ENCODE results near the gene SPINK5.

The SPINK5 gene

GRCh38 chr5:148090146-148090772 is 26.5 kb downstream of the SPINK5 start:
- intact Hi-C loops (cut with DNase I): no loop called here
- no peak for DNase-seq

- intact Hi-C loops (cut with DNase I): no loop called here
- no peak for DNase-seq
These were observed 27.0 kb downstream of the SPINK5 start for GRCh38 chr5:148090773-148091250.

GRCh38 chr5:148091991-148092964 is 28.5 kb downstream of the SPINK5 start:
- DNase-seq: no peak
- intact Hi-C loops (cut with DNase I): no loop called here

DNA sequence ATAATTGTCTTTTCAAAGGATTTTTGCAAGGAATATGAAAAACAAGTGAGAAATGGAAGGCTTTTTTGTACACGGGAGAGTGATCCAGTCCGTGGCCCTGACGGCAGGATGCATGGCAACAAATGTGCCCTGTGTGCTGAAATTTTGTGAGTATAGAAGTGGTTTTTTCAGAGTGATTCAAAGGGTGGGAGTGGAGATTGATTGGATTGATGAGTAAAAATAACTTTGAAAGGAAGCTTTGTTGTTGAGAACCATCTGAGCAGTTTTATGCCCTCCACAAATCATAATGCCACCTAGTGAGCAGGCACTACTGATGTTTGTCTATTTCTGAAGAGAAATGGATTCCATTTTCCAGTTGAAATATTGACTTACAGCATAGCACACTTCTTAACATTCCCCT is 30.6 kb downstream of the SPINK5 start:
- intact Hi-C loops (cut with DNase I): no loop called here
- no peak for DNase-seq

DNA sequence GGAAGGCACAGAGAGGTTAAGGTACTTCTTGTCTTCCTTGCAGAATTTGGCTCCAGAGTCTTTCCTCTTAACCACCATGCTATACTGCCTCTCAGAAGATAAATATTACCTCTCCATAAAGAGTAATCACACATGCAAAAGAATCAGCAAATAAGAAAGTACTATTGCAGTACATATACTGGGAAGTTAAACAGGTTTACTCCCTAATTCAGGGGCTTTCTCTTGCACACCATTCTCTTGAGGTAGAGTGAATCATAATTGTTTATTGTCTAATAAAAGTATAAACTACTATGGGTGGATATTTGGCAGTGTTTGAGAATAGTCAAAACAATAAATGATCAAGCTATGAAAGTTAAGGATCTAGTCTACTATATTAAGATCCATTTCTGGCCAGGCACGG is 40.4 kb downstream of the SPINK5 start:
- DNase-seq: no peak
- intact Hi-C loops (cut with DNase I): no loop called here

- intact Hi-C loops (cut with DNase I): no loop called here
- DNase-seq: no peak
These were observed 43.8 kb downstream of the SPINK5 start for GRCh38 chr5:148107608-148108007.

DNA sequence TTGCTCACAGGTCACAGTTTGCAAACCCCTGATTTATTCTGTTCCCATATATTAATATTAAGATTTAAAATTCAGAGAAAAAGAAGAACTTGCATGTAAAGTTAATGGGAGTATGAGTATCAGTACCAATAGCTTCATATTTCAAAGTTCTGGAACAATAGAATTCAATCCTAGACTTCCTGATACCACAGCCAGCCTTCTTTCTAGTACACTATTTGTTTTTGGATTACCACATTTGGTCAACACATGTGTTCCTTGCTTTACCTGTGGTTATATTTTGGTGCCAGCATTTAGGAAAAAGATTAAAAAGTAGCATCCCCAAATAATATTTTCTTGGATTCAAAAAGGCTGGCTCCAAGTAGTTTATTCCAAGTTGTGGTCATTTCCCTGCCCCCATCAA is 49.5 kb downstream of the SPINK5 start:
- intact Hi-C loops (cut with DNase I): no loop called here
- no peak for DNase-seq

DNA sequence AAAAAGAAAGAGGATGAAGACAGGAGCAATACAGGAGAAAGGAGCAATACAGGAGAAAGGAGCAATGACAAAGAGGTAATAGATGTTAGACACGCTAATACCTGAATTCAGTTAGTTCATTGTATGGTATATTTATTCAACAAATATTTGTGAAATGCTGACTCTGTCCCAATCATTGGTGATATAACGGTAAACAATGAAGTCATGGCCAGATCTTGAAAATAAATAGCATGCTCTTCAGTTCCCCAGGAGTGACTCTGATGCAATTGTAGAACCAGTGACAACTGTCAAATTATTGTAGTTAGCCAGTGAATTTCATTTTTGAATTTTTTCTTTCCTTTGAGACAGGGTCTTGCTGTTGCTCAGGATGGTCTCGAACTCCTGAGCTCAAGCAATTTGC is 56.5 kb downstream of the SPINK5 start:
- no peak for DNase-seq
- intact Hi-C loops (cut with DNase I): loop anchor here (10.0 kb wide), 1 partner anchor 166 kb away; no protein-coding TSS in a partner anchor

GRCh38 chr5:148125641-148126040 is 61.9 kb downstream of the SPINK5 start:
- no peak for DNase-seq
- intact Hi-C loops (cut with DNase I): loop anchor here (10.0 kb wide), 1 partner anchor 171 kb away; no protein-coding TSS in a partner anchor

GRCh38 chr5:148135091-148136048 is 71.6 kb downstream of the SPINK5 start:
- intact Hi-C loops (cut with DNase I): no loop called here
- DNase-seq: no peak

GRCh38 chr5:148140846-148141245 is 77.1 kb downstream of the SPINK5 start:
- intact Hi-C loops (cut with DNase I): no loop called here
- no peak for DNase-seq

DNA sequence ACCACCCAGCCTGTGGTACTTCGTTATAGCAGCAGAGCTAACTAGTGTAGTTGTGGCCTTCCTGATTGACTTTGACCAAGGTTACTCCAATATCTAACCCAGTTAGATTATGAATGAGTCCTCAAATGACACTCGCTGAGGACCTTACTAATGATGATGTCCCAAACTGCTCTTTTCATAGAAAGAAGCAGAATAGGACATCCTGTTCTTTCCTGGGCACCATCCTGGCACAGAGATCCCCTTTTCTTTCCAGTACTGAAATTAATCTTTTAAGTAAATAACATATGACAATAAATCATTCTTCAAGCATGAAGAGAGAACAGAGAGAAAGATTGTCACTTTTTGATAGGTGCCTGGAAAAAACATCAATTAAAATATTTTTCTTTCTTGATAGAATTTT is 77.9 kb downstream of the SPINK5 start:
- DNase-seq: no peak

GRCh38 chr5:148145916-148146315 is 82.1 kb downstream of the SPINK5 start:
- no peak for DNase-seq

More for the DNA sequence above, 77.9 kb downstream of the SPINK5 start:
- intact Hi-C loops (cut with DNase I): no loop called here

DNA sequence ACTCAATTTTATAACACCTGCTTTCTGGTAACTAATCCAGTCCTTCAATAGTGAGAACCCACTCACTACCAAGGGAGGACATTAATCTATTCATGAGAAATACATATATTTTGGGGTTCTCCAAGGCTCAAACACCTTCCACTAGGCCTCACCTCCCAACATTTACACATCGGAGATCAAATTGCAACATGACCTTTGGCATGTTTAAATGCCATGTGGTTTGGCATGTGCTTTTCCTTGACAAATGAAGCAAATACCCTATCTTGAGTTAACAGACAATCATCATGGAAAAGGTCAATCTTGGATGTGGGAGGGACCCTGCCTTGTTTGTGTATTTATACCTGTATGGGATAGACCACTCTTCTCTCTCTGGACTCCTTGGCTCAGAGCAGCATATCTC is 82.7 kb downstream of the SPINK5 start:
- intact Hi-C loops (cut with DNase I): no loop called here
- DNase-seq: no peak

More at GRCh38 chr5:148145916-148146315, 82.1 kb downstream of the SPINK5 start:
- intact Hi-C loops (cut with DNase I): no loop called here

DNA sequence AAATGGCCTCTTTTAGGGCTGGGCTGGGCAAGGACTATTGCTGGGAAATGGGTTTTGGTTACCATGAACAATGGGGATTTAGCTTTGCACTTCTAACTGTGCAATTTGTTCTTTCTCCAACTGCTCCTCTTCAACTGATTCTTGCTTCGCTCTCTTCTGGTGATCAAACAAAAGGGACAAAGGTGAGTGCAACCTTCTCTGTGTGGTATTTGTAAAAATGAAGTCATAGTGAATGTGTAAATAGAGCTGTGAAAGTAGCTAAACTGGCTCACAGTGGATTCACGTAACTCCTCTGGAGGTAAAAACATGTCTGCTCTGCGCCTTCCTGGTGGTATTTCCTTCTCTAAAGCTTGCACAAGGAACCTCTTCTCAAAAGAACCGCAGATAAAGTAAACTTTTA is 83.6 kb downstream of the SPINK5 start:
- intact Hi-C loops (cut with DNase I): no loop called here
- DNase-seq: no peak

DNA sequence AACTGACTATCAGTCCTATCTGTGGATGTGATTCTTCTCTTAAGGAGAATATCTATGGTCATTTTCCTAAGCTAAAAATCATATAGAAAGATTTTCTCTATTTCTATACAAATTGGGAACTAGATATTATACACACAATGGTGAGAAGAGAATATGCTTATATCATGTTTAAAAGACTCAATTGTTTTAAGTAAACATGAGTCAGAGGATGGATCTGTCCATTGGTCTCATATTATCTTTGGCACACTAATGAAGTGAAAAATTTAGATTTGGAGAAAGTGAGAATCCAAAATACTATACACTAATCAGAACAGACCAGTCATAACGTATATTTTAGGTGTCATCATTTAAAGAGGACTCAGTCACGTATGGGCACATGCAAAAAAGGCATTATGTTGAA is 88.1 kb downstream of the SPINK5 start:
- DNase-seq: no peak
- intact Hi-C loops (cut with DNase I): no loop called here

GRCh38 chr5:148152781-148153180 is 89.0 kb downstream of the SPINK5 start:
- DNase-seq: no peak
- intact Hi-C loops (cut with DNase I): no loop called here

DNA sequence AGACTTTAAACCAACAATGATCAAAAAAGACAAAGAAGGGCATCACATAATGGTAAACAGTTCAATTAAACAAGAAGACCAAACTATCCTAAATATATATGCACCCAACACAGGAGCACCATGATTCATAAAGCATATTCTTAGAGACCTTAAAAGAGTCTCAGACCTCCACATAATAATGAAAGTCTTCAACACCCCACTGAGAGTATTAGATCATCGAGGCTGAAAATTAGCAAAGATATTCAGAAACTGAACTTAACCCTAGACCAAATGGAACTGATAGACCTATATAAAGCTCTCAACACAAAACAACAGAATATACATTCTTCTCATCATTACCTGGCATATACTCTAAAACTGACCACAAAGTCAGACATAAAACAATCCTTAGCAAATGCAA is 92.8 kb downstream of the SPINK5 start:
- no peak for DNase-seq
- intact Hi-C loops (cut with DNase I): no loop called here

- intact Hi-C loops (cut with DNase I): no loop called here
- DNase-seq: no peak
These were observed 98.3 kb downstream of the SPINK5 start for GRCh38 chr5:148162038-148162437.

All from head of caudate nucleus (tissue), 42 donors.